HG03558 (cell line): ENCODE results near the gene FBXO7.

Experiments
- ATAC-seq: cut with Tn5 transposase; IDR thresholded peaks from one replicate; pipeline ENCODE4 v1.9.1; 2021; ENCODE audit warnings: moderate number of reproducible peaks; ENCODE audit not compliant: unreplicated experiment; ENCODE audit errors: extremely low read depth

The FBXO7 gene

GRCh38 chr22:32528984-32529982 lies 54.7 kb downstream of the FBXO7 start:
- no peak for ATAC-seq

- no peak for ATAC-seq
Measured at GRCh38 chr22:32531228-32531627, 56.6 kb downstream of the FBXO7 start.

- no peak for ATAC-seq
Measured at GRCh38 chr22:32531931-32532819, 57.6 kb downstream of the FBXO7 start.

GRCh38 chr22:32532820-32533128 lies 58.2 kb downstream of the FBXO7 start:
- ATAC-seq = no peak

- ATAC-seq = no peak
Measured at GRCh38 chr22:32533265-32534111, 58.9 kb downstream of the FBXO7 start.

- no peak for ATAC-seq
Measured at GRCh38 chr22:32534252-32535235, 59.9 kb downstream of the FBXO7 start.

GRCh38 chr22:32535531-32536190 lies 61.0 kb downstream of the FBXO7 start:
- ATAC-seq = no peak

GRCh38 chr22:32536352-32536751 lies 61.7 kb downstream of the FBXO7 start:
- ATAC-seq = no peak

GRCh38 chr22:32538521-32538920 lies 63.9 kb downstream of the FBXO7 start:
- ATAC-seq = no peak

GRCh38 chr22:32539631-32540421 lies 65.2 kb downstream of the FBXO7 start:
- ATAC-seq = no peak

- ATAC-seq = no peak
Measured at GRCh38 chr22:32541481-32541880, 66.9 kb downstream of the FBXO7 start.

- ATAC-seq = no peak
Measured at GRCh38 chr22:32542066-32542676, 67.6 kb downstream of the FBXO7 start.

GRCh38 chr22:32542677-32543357 lies 68.2 kb downstream of the FBXO7 start:
- ATAC-seq = no peak

- ATAC-seq = no peak
Measured at GRCh38 chr22:32544953-32545558, 70.4 kb downstream of the FBXO7 start.

GRCh38 chr22:32545801-32546200 lies 71.2 kb downstream of the FBXO7 start:
- ATAC-seq = no peak

GRCh38 chr22:32546496-32546895 lies 71.9 kb downstream of the FBXO7 start:
- no peak for ATAC-seq
